Fibroblast of pulmonary artery (primary cell): ENCODE data around the gene DACH2.
"Not testable (repeated sequence)": the region's sequence is repeated elsewhere in the genome, so short reads cannot be mapped to it uniquely, and the experiment has no call there.

Experiments
- DNase-seq: peaks from one replicate; pipeline ENCODE4 v3.0.0-alpha.2; 2010; ENCODE audit warnings: low read depth
- H3K4me3 ChIP-seq: replicated peaks from 2 replicates; pipeline ENCODE4 v1.5.1; 2011; ENCODE audit warnings: low read depth, mild to moderate bottlenecking, control low read depth, low read length, moderate library complexity
- TF ChIP-seq, protein P1 (sequence below): IDR thresholded peaks from 2 replicates; pipeline ENCODE4 v1.5.1; 2011; ENCODE audit warnings: mild to moderate bottlenecking, control low read depth, low read length, inconsistent platforms; ENCODE audit errors: missing control alignments

Gene DACH2

DNA sequence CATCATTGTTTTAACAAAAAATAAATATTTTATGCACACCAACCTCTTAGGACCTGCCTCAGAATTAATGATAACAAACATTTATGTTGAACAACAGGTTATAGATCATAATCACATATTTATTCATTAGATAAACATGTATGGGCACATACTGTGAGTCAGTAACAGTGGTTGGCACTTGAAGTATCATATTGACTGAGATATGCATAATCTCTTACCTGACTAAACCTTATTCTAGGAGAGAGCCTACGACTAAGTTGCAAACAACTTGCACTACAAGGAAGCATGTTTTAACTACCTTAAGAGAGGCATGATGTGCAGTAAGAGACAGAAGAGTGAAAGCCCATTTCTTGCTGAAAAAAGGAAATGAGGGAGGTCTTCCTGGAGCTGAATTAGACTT is 6.5 kb upstream of the DACH2 start:
- TF ChIP-seq, protein P1, sequence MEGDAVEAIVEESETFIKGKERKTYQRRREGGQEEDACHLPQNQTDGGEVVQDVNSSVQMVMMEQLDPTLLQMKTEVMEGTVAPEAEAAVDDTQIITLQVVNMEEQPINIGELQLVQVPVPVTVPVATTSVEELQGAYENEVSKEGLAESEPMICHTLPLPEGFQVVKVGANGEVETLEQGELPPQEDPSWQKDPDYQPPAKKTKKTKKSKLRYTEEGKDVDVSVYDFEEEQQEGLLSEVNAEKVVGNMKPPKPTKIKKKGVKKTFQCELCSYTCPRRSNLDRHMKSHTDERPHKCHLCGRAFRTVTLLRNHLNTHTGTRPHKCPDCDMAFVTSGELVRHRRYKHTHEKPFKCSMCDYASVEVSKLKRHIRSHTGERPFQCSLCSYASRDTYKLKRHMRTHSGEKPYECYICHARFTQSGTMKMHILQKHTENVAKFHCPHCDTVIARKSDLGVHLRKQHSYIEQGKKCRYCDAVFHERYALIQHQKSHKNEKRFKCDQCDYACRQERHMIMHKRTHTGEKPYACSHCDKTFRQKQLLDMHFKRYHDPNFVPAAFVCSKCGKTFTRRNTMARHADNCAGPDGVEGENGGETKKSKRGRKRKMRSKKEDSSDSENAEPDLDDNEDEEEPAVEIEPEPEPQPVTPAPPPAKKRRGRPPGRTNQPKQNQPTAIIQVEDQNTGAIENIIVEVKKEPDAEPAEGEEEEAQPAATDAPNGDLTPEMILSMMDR, result no peak

DNA sequence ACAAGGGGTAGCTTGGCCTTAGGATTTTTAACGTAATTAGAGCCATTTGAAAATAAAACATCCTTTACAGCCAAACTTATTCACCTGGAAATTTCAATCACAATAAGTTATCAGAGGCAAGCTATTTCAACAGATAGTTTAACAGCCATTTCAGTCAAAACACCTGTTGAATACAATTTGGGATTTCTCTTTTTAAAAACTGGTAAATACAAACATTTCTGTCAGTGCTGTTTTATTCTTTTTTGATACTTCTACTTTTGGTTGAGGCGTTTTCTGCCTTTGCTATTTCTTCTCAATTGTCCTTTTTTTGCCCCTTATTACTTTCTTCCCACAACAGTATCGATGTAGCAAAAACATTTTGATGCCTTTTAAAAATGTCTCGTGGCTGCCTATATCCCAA is 2.1 kb upstream of the DACH2 start:
- no peak for DNase-seq
- TF ChIP-seq, protein P1, result no peak
- no peak overlapping the region for H3K4me3 ChIP-seq

More for the DNA sequence above, 6.5 kb upstream of the DACH2 start:
- no peak overlapping the region for H3K4me3 ChIP-seq
- no peak for DNase-seq

DNA sequence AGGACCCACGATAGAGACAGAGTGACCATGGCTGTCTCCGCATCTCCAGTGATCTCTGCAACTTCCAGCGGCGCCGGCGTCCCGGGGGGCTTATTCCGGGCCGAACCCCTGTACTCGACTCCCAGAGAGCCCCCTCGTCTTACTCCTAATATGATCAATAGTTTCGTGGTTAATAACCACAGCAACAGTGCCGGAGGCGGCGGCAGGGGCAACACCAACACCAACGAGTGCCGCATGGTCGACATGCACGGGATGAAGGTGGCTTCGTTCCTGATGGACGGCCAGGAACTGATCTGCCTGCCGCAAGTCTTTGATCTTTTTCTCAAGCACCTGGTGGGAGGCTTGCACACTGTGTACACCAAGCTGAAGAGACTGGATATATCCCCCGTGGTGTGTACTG is 343 bp downstream of the DACH2 start:
- no peak for DNase-seq
- H3K4me3 ChIP-seq, result peak overlapping the region; percentile 37
- TF ChIP-seq, protein P1, result no peak

DNA sequence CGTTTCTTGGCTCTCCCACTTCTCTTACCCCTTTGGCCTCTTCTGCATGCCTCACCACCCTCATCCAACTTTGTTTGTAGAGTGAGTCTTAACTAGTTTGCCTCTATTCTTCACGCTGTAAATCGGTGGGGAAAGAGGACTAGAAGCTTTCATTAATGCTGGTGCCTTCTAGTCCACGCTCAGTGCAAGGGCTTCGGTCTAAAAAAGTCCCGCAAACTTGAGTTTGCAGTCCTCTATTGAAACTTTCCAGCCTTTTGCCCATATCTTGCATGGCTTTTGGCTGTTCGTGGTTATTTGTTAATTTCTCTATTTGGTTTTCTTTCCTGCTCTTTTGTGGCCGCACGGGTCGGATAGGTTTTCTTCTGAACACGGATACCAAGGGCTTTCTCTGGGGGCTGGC is 868 bp downstream of the DACH2 start:
- H3K4me3 ChIP-seq, result no peak overlapping the region
- DNase-seq, result no peak
- TF ChIP-seq, protein P1, result no peak

DNA sequence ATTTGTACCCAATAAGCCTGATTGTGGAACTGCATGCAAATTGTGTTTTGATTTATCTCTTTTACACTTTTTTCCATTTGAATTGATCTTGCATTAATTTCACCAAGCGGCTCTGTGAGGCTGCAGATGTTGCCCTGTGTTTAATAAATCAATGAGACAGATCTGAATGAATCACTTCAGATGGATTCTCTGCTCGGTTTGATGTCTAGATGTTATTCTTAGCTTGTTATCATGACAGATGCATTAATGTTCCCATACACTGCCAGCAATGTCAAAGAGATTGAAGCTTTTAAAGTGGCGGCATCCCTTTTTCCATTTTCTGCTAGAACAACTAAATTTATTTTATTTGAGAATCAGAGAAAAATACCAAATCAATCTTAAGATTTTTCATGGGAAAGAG is 6.3 kb downstream of the DACH2 start:
- TF ChIP-seq, protein P1, result no peak
- DNase-seq, result no peak
- H3K4me3 ChIP-seq, result no peak overlapping the region

DNA sequence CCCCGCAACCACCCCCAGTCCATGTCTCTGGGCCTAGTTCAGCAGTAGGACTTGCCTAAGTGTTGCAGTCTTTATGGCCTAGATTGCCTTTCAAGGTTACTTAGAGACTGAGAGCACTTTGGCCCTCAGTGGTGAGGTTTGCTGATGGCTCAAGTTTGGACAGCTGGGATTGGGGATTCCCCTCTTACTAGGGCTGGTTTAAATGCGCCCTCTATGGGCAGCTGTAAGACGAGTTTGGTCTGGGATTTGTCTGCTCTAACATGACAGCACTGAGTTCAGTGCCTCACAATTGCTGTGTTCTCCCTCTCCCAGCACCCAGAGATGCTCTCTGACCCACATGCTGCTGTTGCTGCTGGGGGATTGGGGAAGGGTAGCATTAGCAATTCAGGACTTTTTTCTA is 23.1 kb downstream of the DACH2 start:
- TF ChIP-seq, protein P1, result no peak
- H3K4me3 ChIP-seq, result no peak overlapping the region
- DNase-seq, result peak; percentile 6

DNA sequence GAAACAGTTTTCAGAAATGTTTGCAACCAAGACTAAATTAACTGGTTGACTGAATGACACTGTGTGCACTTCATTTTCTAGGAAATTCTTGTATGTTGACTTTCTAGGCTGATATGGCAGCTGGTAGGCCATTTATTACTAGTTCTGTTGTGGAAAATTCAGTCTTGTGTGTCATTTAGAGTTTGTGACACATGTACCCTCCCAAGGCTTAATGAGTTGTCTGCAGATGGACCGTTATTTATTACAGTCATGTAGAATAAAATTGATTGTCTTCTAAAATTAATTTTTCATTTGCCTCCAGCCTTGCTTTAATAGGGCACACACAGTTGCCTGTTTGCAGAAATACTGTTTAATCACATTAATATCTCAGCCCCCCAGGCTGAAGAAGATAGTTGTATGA is 30.7 kb downstream of the DACH2 start:
- TF ChIP-seq, protein P1, result no peak
- no peak overlapping the region for H3K4me3 ChIP-seq
- DNase-seq, result no peak

DNA sequence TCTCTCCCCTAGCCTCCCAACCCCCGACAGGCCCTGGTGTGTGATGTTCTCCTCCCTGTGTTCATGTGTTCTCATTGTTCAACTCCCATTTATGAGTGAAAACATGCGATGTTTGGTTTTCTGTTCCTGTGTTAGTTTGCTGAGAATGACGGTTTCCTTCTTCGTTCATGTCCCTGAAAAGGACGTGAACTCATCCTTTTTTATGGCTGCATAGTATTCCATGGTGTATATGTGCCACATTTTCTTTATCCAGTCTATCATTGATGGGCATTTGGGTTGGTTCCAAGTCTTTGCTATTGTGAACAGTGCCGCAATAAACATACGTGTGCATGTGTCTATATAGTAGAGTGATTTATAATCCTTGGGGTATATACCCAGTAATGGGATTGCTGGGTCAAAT is 33.1 kb downstream of the DACH2 start:
- not testable (repeated sequence) for H3K4me3 ChIP-seq, DNase-seq
